ENCODE measurements around the gene DAB1.

Gene DAB1

GRCh38 chr1:57272601-57273000 lies 151.3 kb downstream of the DAB1 start:
- DNase-seq (ENCODE audit: low read depth in 3 of 3): no peak

GRCh38 chr1:57272150-57272549 lies 151.7 kb downstream of the DAB1 start:
- no peak for DNase-seq (ENCODE audit: low read depth in 3 of 3)

GRCh38 chr1:57270927-57271698 lies 152.7 kb downstream of the DAB1 start:
- DNase-seq (ENCODE audit: low read depth in 3 of 3): no peak

GRCh38 chr1:57269630-57270225 lies 154.1 kb downstream of the DAB1 start:
- no peak for DNase-seq (ENCODE audit: low read depth in 3 of 3)

- DNase-seq (ENCODE audit: low read depth in 3 of 3): no peak
Measured at GRCh38 chr1:57265104-57265503, 158.8 kb downstream of the DAB1 start.

GRCh38 chr1:57262472-57262871 lies 161.4 kb downstream of the DAB1 start:
- no peak for DNase-seq (ENCODE audit: low read depth in 3 of 3)

- no peak for DNase-seq (ENCODE audit: low read depth in 3 of 3)
Measured at GRCh38 chr1:57258557-57259325, 165.1 kb downstream of the DAB1 start.

GRCh38 chr1:57255945-57256344 lies 167.9 kb downstream of the DAB1 start:
- no peak for DNase-seq (ENCODE audit: low read depth in 3 of 3)

GRCh38 chr1:57254022-57254421 lies 169.8 kb downstream of the DAB1 start:
- DNase-seq (ENCODE audit: low read depth in 3 of 3): no peak

- DNase-seq (ENCODE audit: low read depth in 3 of 3): no peak
Measured at GRCh38 chr1:57252597-57253294, 171.1 kb downstream of the DAB1 start.

- no peak for DNase-seq (ENCODE audit: low read depth in 3 of 3)
Measured at GRCh38 chr1:57250021-57250420, 173.8 kb downstream of the DAB1 start.

- no peak for DNase-seq (ENCODE audit: low read depth in 3 of 3)
Measured at GRCh38 chr1:57249511-57249910, 174.3 kb downstream of the DAB1 start.

- DNase-seq (ENCODE audit: low read depth in 3 of 3): no peak
Measured at GRCh38 chr1:57248830-57249229, 175.0 kb downstream of the DAB1 start.

- no peak for DNase-seq (ENCODE audit: low read depth in 3 of 3)
Measured at GRCh38 chr1:57238233-57238781, 185.6 kb downstream of the DAB1 start.

- no peak for DNase-seq (ENCODE audit: low read depth in 3 of 3)
Measured at GRCh38 chr1:57235730-57236510, 187.9 kb downstream of the DAB1 start.

- no peak for DNase-seq (ENCODE audit: low read depth in 3 of 3)
Measured at GRCh38 chr1:57234459-57234858, 189.4 kb downstream of the DAB1 start.

GRCh38 chr1:57232500-57232899 lies 191.4 kb downstream of the DAB1 start:
- no peak for DNase-seq (ENCODE audit: low read depth in 3 of 3)

- DNase-seq (ENCODE audit: low read depth in 3 of 3): no peak
Measured at GRCh38 chr1:57229998-57230397, 193.9 kb downstream of the DAB1 start.

GRCh38 chr1:57229076-57229475 lies 194.8 kb downstream of the DAB1 start:
- no peak for DNase-seq (ENCODE audit: low read depth in 3 of 3)

- no peak for DNase-seq (ENCODE audit: low read depth in 3 of 3)
Measured at GRCh38 chr1:57222801-57223200, 201.1 kb downstream of the DAB1 start.

GRCh38 chr1:57222307-57222706 lies 201.6 kb downstream of the DAB1 start:
- DNase-seq (ENCODE audit: low read depth in 3 of 3): no peak

Measured in stimulated activated CD4-positive, alpha-beta T cell treated with anti-CD3 and anti-CD28 coated beads, TNF-alpha, amount 100 ng/mL, for 4 hours (primary cell).